HFF-Myc (cell line): ENCODE data around the gene KTN1.

Source experiments
- DNase-seq: peaks from one replicate; pipeline ENCODE4 v3.0.0-alpha.2; 2011; ENCODE audit warnings: low read depth; ENCODE audit errors: extremely low read depth
- H3K4me3 ChIP-seq: replicated peaks from 2 replicates; pipeline ENCODE4 v1.5.1; 2011; ENCODE audit warnings: low read depth, mild to moderate bottlenecking, control low read depth, low read length
- CTCF ChIP-seq: IDR thresholded peaks from 2 replicates; pipeline ENCODE4 v1.5.1; 2012; ENCODE audit warnings: mild to moderate bottlenecking, low read depth, low read length, control low read depth; ENCODE audit errors: missing control alignments

Gene KTN1

GRCh38 chr14:55586411-55586810, 6.4 kb downstream of the KTN1 start:
- no peak overlapping the region for H3K4me3 ChIP-seq
- no peak for DNase-seq
- no peak for TF ChIP-seq CTCF

GRCh38 chr14:55587847-55588246, 7.8 kb downstream of the KTN1 start:
- TF ChIP-seq CTCF = no peak
- H3K4me3 ChIP-seq = no peak overlapping the region
- DNase-seq = no peak

- H3K4me3 ChIP-seq = no peak overlapping the region
- TF ChIP-seq CTCF = no peak
- DNase-seq = no peak
These were observed 8.3 kb downstream of the KTN1 start for GRCh38 chr14:55588259-55588699.

GRCh38 chr14:55589171-55589570, 9.2 kb downstream of the KTN1 start:
- no peak overlapping the region for H3K4me3 ChIP-seq
- TF ChIP-seq CTCF = no peak
- no peak for DNase-seq

- no peak for TF ChIP-seq CTCF
- H3K4me3 ChIP-seq = no peak overlapping the region
- DNase-seq = no peak
These were observed 12.4 kb downstream of the KTN1 start for GRCh38 chr14:55592436-55592835.

- no peak for TF ChIP-seq CTCF
- no peak overlapping the region for H3K4me3 ChIP-seq
- DNase-seq = no peak
These were observed 13.7 kb downstream of the KTN1 start for GRCh38 chr14:55593698-55594097.

- no peak for DNase-seq
- no peak for TF ChIP-seq CTCF
- H3K4me3 ChIP-seq = no peak overlapping the region
These were observed 19.4 kb downstream of the KTN1 start for GRCh38 chr14:55599250-55599879.
